ENCODE results near the gene RAB11FIP4. TPM values are rescaled to one million over a fixed set of nuclear protein-coding genes. Genes with fewer than 3 reads are reported as not detected.

RAB11FIP4 gene
- total and polyA plus RNA-seq, 2 donors (not counting 3 experiments of a cell fraction or from before 2014, with no cell fraction given), result 0.08 to 0.38 TPM

DNA sequence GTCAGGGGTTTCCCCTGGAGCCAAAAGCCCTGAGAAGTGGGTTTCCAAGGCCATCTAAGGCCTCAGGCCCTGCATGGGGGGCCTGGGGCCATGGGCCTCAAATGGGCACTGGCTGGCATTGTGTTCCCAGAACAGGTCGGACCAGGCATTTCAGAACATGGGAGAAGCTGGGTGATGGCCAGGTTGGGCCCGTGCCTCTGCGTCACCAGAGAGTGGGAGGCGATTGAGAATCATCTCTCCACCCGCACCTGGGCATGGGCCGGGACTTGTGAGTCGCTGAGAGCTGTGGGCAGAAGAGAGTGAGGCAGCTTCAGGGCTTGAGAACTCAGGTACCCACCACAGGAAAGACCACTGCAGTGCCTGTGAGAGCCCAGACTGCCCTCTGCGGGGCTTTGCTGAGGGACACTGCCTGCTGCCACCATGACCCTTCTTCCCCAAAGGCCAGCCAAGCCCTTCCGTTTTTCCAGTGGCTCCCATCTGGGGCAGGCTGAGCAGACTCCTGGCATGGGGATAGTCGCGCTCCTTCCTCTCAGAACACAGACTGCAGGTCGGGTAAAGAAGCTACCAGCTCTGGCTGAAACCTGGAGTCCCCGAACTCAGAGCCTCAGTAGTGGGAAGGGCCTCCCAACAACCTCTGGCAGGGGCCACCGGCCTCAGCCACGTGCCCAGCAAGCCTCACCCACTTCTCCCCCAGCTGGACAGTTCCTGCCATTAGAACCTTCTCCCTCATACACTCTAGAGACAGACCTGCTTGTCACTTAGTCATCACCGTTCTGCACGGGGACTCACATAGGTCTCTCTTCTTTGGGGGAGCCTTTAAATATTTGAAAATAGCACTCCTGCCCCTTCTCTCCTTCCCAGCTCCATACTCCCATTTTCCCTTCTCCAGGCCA is 1.6 kb downstream of the RAB11FIP4 start:
- TF ChIP-seq CTCF (IDR thresholded peaks at IDR 0.05; ENCODE audit: extremely low read depth in 1 of 2, insufficient read depth in 1 of 2, low read depth in 1 of 2, low read length in 2 of 2) (no peak), MYC (IDR thresholded peaks at IDR 0.05; ENCODE audit: low read depth, low read length) (no peak), FOS (IDR thresholded peaks at IDR 0.05; ENCODE audit: borderline replicate concordance, insufficient read depth, low read length) (no peak), POLR2AphosphoS5 (IDR thresholded peaks at IDR 0.05; ENCODE audit: insufficient read depth, low read depth, low read length) (no peak), JUN (IDR thresholded peaks at IDR 0.05; ENCODE audit: borderline replicate concordance, insufficient read depth, insufficient read length, low read depth) (no peak), EZH2 (IDR thresholded peaks at IDR 0.05; ENCODE audit: borderline replicate concordance, low read depth, low read length, severe bottlenecking) (no peak), POLR2A (IDR thresholded peaks at IDR 0.05; ENCODE audit: low read depth, low read length) (no peak), GATA2 (IDR thresholded peaks at IDR 0.05; ENCODE audit: insufficient read depth, insufficient read length, low read depth, low read length) (no peak), MAX (IDR thresholded peaks at IDR 0.05; ENCODE audit: insufficient read depth, insufficient read length) (no peak)
- H3K4me3 ChIP-seq (replicated peaks in 1 of 3; ENCODE audit: insufficient read depth in 1 of 3, low read depth in 1 of 3, low read length in 3 of 3), result no peak overlapping the region
- POLR2A ChIA-PET, result no interaction called here
- H3K27ac ChIP-seq (ENCODE audit: insufficient read depth, low read depth, low read length), result no peak overlapping the region
- dilution Hi-C loops (cut with MboI; ENCODE audit: extremely low pct_ligation_motif_present, low sequenced_read_pairs), result no loop called here
- FAIRE-seq, result no peak
- no peaks in the 10 kb centered on the region for H3K79me2 ChIP-seq (ENCODE audit: control insufficient read depth, insufficient read depth, low read length)
- DNase-seq (ENCODE audit: low read depth, low spot score), result no peak
- no peaks in the 10 kb centered on the region for H3K4me1 ChIP-seq (ENCODE audit: control insufficient read depth, extremely low read depth, insufficient read depth, low read length)
- no peaks in the 10 kb centered on the region for H4K20me1 ChIP-seq (replicated peaks; ENCODE audit: control insufficient read depth, extremely low read depth, insufficient read depth, low read length)
- H3K9me1 ChIP-seq (replicated peaks; ENCODE audit: control insufficient read depth, extremely low read depth, insufficient read depth, low read length), result no peaks in the 10 kb centered on the region
- H3K9me3 ChIP-seq (replicated peaks; ENCODE audit: control insufficient read depth, insufficient read depth, low read length), result no peaks in the 10 kb centered on the region
- CTCF ChIA-PET, result no interaction called here
- BruUV-seq (replicated peaks), result no TSS peak
- no peaks in the 10 kb centered on the region for H3K36me3 ChIP-seq (ENCODE audit: control insufficient read depth in 2 of 2, extremely low read depth in 1 of 2, insufficient read depth in 2 of 2, low read length in 2 of 2)
- intact Hi-C loops (cut with micrococcal nuclease), result no loop called here
- no peak overlapping the region for H3K9ac ChIP-seq (replicated peaks; ENCODE audit: extremely low read depth, insufficient read depth, low read length)
- H2AFZ ChIP-seq (ENCODE audit: low read depth, low read length), result no peak overlapping the region
- H3K27me3 ChIP-seq (ENCODE audit: control insufficient read depth in 2 of 2, insufficient read depth in 2 of 2, low read length in 2 of 2), result peaks cover 18 to 22% of the 10 kb centered on the region in 2 experiments
- no peak overlapping the region for H3K4me2 ChIP-seq (ENCODE audit: insufficient read depth, low read length)
